GM12878 (cell line): ENCODE measurements around the gene GAB1. TPM values are rescaled to one million over a fixed set of nuclear protein-coding genes. Genes with fewer than 3 reads are reported as not detected.

Experiments used
- ATF7 ChIP-seq: fragments of 450-650 bp; IDR thresholded peaks from 2 replicates; pipeline ENCODE4 v1.6.1; 2016; ENCODE audit warnings: low read depth, mild to moderate bottlenecking
- BCL11A ChIP-seq: IDR thresholded peaks from 2 replicates; pipeline ENCODE4 v1.6.1; 2011; ENCODE audit warnings: low read depth, low read length
- BHLHE40 ChIP-seq, 2 experiments: fragments of 450-650 bp in 1 of 2; IDR thresholded peaks; 2 replicates each; pipeline ENCODE4 v1.6.1; 2011 to 2017; ENCODE audit warnings: low read depth in 2 of 2, borderline replicate concordance in 1 of 2, improper control_type of control experiment in 1 of 2, low read length in 1 of 2, mild to moderate bottlenecking in 1 of 2
- CBFB ChIP-seq: IDR thresholded peaks from 2 replicates; pipeline ENCODE4 v1.6.1; 2016; ENCODE audit warnings: antibody characterized with exemption, low read depth
- CHD1 ChIP-seq: IDR thresholded peaks from 2 replicates; pipeline ENCODE4 v1.6.1; 2012; ENCODE audit warnings: low read depth, low read length, improper control_type of control experiment
- FOXK2 ChIP-seq: fragments of 450-650 bp; IDR thresholded peaks from 2 replicates; pipeline ENCODE4 v1.6.1; 2017; ENCODE audit warnings: mild to moderate bottlenecking, moderate library complexity
- IKZF1 ChIP-seq: fragments of 450-650 bp; conservative IDR thresholded peaks from 2 replicates; pipeline ENCODE4 v1.6.1; 2017; ENCODE audit warnings: antibody characterized with exemption, mild to moderate bottlenecking
- JUNB ChIP-seq: IDR thresholded peaks from 2 replicates; pipeline ENCODE4 v1.6.1; 2016; ENCODE audit warnings: antibody characterized with exemption, mild to moderate bottlenecking
- KLF5 ChIP-seq: fragments of 450-650 bp; IDR thresholded peaks from 2 replicates; pipeline ENCODE4 v1.6.1; 2014; ENCODE audit warnings: mild to moderate bottlenecking; ENCODE audit not compliant: partially characterized antibody
- MEF2A ChIP-seq: IDR thresholded peaks from 2 replicates; pipeline ENCODE4 v1.6.1; 2011; ENCODE audit warnings: low read depth, mild to moderate bottlenecking, low read length, moderate library complexity; ENCODE audit not compliant: insufficient read depth
- MXI1 ChIP-seq: fragments of 150-350 bp; IDR thresholded peaks from 2 replicates; pipeline ENCODE4 v1.6.1; 2011; ENCODE audit warnings: low read depth, mild to moderate bottlenecking, inconsistent platforms, low read length, improper control_type of control experiment
- NFIC ChIP-seq: IDR thresholded peaks from 2 replicates; pipeline ENCODE4 v1.6.1; 2012; ENCODE audit warnings: low read depth, mild to moderate bottlenecking, inconsistent platforms, low read length, moderate library complexity
- RCOR1 ChIP-seq: conservative IDR thresholded peaks from 2 replicates; pipeline ENCODE4 v1.6.1; 2012; ENCODE audit warnings: low read depth, low read length, improper control_type of control experiment
- SIN3A ChIP-seq: IDR thresholded peaks from 2 replicates; pipeline ENCODE4 v1.6.1; 2012; ENCODE audit warnings: low read depth, low read length, improper control_type of control experiment
- SPI1 ChIP-seq: IDR thresholded peaks from 2 replicates; pipeline ENCODE4 v1.6.1; 2011; ENCODE audit warnings: low read depth, mild to moderate bottlenecking, low read length, moderate library complexity, borderline replicate concordance; ENCODE audit not compliant: insufficient read depth
- TBL1XR1 ChIP-seq: IDR thresholded peaks from 2 replicates; pipeline ENCODE4 v1.6.1; 2012; ENCODE audit warnings: low read depth, low read length, improper control_type of control experiment
- polyA plus RNA-seq, 11 experiments: library from polyadenylated mRNA; depleted of rRNA in 4 of 11; unstranded in 6 of 11; stranded (reverse) in 5 of 11; fragments of >200 nt; fragmentation: Nextera tagmentation in 4 of 11; fragmentation: Illumina TruSeq in 1 of 11; extraction: Ambion mirVana in 4 of 11; extraction: Trizol in 1 of 11; gene quantifications; 1 replicate in 1 of 11; 2 replicates in 10 of 11; pipeline versions ENCODE4 v1.2.1 to v1.2.3, GENCODE V29; 2011 to 2016; ENCODE audit warnings: inconsistent platforms in 2 of 11, missing spikeins in 2 of 11, low read depth in 1 of 11
- total RNA-seq, 4 experiments: library from RNA; depleted of rRNA in 3 of 4; stranded (reverse); fragments of >200 nt in 3 of 4; fragmentation: Illumina TruSeq in 1 of 4; extraction: Trizol in 1 of 4; gene quantifications; 2 replicates each; pipeline versions ENCODE4 v1.2.1 to v1.2.3, GENCODE V29; 2013 to 2021
- TF ChIP-seq, protein P1 (sequence below): IDR thresholded peaks from 2 replicates; pipeline ENCODE4 v1.6.1; 2012; ENCODE audit warnings: improper control_type of control experiment, low read depth, low read length; ENCODE audit not compliant: insufficient replicate concordance
- TF ChIP-seq, protein P2 (sequence below): fragments of 450-650 bp; IDR thresholded peaks from 2 replicates; pipeline ENCODE4 v1.6.1; 2016; ENCODE audit warnings: mild to moderate bottlenecking
- TF ChIP-seq, protein P3 (sequence below): IDR thresholded peaks from 2 replicates; pipeline ENCODE4 v1.6.1; 2011; ENCODE audit warnings: borderline replicate concordance, low read depth, mild to moderate bottlenecking, moderate library complexity, low read length; ENCODE audit not compliant: insufficient read depth, poor library complexity, severe bottlenecking
- TF ChIP-seq, protein P4 (sequence below): fragments of 450-650 bp; IDR thresholded peaks from 2 replicates; pipeline ENCODE4 v1.6.1; 2017; ENCODE audit warnings: borderline replicate concordance

GAB1 gene
- total and polyA plus RNA-seq, 10 of the 15 experiments (the other 5 are each of a cell fraction or from before 2014, with no cell fraction given) = 0.37 to 5.3 (median 3.2) TPM

DNA sequence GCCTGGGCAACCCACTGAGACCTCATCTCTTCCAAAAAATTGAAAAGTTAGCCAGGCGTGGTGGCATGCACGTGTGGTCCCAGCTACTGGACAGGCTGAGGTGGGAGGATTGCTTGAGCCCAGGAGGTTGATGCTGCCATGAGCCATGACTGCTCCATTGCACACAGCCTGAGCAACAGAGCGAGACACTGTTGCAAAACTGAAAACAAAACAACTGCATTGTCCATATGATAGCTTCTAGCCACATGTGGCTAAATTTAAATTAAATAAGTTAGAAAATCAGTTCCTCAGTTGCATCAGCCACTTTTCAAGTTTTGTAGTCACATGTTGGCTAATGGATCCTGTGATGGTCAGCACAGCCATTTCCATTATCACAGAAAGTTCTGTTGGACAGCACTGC is 67.9 kb downstream of the GAB1 start (continued):
- TF ChIP-seq MEF2A (peak; percentile 72; the same call in 1 of the 2 replicates), KLF5 (no peak), FOXK2 (no peak), BHLHE40 (IDR thresholded peaks at IDR 0.05; ENCODE audit: borderline replicate concordance in 1 of 2, low read depth in 2 of 2, low read length in 1 of 2) (peak; percentile 93 to 94), TBL1XR1 (peak; percentile 40; the same call in 1 of the 2 replicates), ATF7 (peak; percentile 63), MXI1 (peak; percentile 88), SPI1 (0 out of 2 replicates have a peak, but pooled peaks have one; percentile 28), CBFB (peak; percentile 42; the same call in 1 of the 2 replicates), JUNB (no peak), BCL11A (0 out of 2 replicates have a peak, but pooled peaks have one; percentile 14), RCOR1 (no peak), SIN3A (0 out of 2 replicates have a peak, but pooled peaks have one; percentile 13), NFIC (peak; percentile 73), CHD1 (no peak), IKZF1 (peak; percentile 41; the same call in 1 of the 2 replicates)
- TF ChIP-seq, protein P1, sequence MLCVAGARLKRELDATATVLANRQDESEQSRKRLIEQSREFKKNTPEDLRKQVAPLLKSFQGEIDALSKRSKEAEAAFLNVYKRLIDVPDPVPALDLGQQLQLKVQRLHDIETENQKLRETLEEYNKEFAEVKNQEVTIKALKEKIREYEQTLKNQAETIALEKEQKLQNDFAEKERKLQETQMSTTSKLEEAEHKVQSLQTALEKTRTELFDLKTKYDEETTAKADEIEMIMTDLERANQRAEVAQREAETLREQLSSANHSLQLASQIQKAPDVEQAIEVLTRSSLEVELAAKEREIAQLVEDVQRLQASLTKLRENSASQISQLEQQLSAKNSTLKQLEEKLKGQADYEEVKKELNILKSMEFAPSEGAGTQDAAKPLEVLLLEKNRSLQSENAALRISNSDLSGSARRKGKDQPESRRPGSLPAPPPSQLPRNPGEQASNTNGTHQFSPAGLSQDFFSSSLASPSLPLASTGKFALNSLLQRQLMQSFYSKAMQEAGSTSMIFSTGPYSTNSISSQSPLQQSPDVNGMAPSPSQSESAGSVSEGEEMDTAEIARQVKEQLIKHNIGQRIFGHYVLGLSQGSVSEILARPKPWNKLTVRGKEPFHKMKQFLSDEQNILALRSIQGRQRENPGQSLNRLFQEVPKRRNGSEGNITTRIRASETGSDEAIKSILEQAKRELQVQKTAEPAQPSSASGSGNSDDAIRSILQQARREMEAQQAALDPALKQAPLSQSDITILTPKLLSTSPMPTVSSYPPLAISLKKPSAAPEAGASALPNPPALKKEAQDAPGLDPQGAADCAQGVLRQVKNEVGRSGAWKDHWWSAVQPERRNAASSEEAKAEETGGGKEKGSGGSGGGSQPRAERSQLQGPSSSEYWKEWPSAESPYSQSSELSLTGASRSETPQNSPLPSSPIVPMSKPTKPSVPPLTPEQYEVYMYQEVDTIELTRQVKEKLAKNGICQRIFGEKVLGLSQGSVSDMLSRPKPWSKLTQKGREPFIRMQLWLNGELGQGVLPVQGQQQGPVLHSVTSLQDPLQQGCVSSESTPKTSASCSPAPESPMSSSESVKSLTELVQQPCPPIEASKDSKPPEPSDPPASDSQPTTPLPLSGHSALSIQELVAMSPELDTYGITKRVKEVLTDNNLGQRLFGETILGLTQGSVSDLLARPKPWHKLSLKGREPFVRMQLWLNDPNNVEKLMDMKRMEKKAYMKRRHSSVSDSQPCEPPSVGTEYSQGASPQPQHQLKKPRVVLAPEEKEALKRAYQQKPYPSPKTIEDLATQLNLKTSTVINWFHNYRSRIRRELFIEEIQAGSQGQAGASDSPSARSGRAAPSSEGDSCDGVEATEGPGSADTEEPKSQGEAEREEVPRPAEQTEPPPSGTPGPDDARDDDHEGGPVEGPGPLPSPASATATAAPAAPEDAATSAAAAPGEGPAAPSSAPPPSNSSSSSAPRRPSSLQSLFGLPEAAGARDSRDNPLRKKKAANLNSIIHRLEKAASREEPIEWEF = peak; percentile 27
- TF ChIP-seq, protein P2, sequence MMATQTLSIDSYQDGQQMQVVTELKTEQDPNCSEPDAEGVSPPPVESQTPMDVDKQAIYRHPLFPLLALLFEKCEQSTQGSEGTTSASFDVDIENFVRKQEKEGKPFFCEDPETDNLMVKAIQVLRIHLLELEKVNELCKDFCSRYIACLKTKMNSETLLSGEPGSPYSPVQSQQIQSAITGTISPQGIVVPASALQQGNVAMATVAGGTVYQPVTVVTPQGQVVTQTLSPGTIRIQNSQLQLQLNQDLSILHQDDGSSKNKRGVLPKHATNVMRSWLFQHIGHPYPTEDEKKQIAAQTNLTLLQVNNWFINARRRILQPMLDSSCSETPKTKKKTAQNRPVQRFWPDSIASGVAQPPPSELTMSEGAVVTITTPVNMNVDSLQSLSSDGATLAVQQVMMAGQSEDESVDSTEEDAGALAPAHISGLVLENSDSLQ = peak; percentile 31; the same call in 1 of the 2 replicates
- TF ChIP-seq, protein P3, sequence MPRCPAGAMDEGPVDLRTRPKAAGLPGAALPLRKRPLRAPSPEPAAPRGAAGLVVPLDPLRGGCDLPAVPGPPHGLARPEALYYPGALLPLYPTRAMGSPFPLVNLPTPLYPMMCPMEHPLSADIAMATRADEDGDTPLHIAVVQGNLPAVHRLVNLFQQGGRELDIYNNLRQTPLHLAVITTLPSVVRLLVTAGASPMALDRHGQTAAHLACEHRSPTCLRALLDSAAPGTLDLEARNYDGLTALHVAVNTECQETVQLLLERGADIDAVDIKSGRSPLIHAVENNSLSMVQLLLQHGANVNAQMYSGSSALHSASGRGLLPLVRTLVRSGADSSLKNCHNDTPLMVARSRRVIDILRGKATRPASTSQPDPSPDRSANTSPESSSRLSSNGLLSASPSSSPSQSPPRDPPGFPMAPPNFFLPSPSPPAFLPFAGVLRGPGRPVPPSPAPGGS = peak; percentile 10
- TF ChIP-seq, protein P4, sequence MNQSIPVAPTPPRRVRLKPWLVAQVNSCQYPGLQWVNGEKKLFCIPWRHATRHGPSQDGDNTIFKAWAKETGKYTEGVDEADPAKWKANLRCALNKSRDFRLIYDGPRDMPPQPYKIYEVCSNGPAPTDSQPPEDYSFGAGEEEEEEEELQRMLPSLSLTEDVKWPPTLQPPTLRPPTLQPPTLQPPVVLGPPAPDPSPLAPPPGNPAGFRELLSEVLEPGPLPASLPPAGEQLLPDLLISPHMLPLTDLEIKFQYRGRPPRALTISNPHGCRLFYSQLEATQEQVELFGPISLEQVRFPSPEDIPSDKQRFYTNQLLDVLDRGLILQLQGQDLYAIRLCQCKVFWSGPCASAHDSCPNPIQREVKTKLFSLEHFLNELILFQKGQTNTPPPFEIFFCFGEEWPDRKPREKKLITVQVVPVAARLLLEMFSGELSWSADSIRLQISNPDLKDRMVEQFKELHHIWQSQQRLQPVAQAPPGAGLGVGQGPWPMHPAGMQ = no peak
